ENCODE data around the gene KMT5C. TPM values are rescaled to one million over a fixed set of nuclear protein-coding genes. Genes with fewer than 3 reads are reported as not detected.
A peak's percentile ranks its signal among the peaks of the same experiment; 100 is the strongest.

KMT5C gene
- total and polyA plus RNA-seq, 2 experiments from 2014 or later: 14.2 to 34.3 TPM

GRCh38 chr19:55353803-55354697 is 14.4 kb downstream of the KMT5C start:
- H3K27me3 ChIP-seq (ENCODE audit: insufficient read depth): peaks cover 63% of the 10 kb centered on the region
- H3K4me3 ChIP-seq: peak overlapping the region; percentile 75
- Mint-ChIP-seq H3K36me3 (ENCODE audit: low read depth) (no peaks in the 10 kb centered on the region), H3K4me3 (peak overlapping the region; percentile 72), H3K27me3 (ENCODE audit: insufficient read depth, low read depth, poor library complexity) (peaks cover 67% of the 10 kb centered on the region), H3K4me1 (peaks cover 38% of the 10 kb centered on the region), H3K27ac (no peak overlapping the region), H3K9me3 (no peaks in the 10 kb centered on the region)
- H3K27ac ChIP-seq (ENCODE audit: low read depth): no peak overlapping the region
- no peaks in the 10 kb centered on the region for H4K20me1 ChIP-seq (replicated peaks; ENCODE audit: insufficient read depth)
- no peaks in the 10 kb centered on the region for H3K79me2 ChIP-seq (replicated peaks; ENCODE audit: insufficient read depth)
- peak overlapping the region; percentile 91 for H3K4me2 ChIP-seq
- no peaks in the 10 kb centered on the region for H3K36me3 ChIP-seq (ENCODE audit: insufficient read depth)
- H3K4me1 ChIP-seq (ENCODE audit: insufficient read depth): peaks cover 28% of the 10 kb centered on the region
- no peaks in the 10 kb centered on the region for H3K9me2 ChIP-seq (ENCODE audit: insufficient read depth)
- peaks cover 19% of the 10 kb centered on the region for H3F3A ChIP-seq (replicated peaks; ENCODE audit: low read depth)
- no peak for TF ChIP-seq EZH2phosphoT487 (IDR thresholded peaks at IDR 0.05; ENCODE audit: unreplicated experiment)
- TF ChIP-seq STAT1 (IDR thresholded peaks at IDR 0.05; ENCODE audit: unreplicated experiment): no peak
- TF ChIP-seq, protein P1, sequence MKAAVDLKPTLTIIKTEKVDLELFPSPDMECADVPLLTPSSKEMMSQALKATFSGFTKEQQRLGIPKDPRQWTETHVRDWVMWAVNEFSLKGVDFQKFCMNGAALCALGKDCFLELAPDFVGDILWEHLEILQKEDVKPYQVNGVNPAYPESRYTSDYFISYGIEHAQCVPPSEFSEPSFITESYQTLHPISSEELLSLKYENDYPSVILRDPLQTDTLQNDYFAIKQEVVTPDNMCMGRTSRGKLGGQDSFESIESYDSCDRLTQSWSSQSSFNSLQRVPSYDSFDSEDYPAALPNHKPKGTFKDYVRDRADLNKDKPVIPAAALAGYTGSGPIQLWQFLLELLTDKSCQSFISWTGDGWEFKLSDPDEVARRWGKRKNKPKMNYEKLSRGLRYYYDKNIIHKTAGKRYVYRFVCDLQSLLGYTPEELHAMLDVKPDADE (IDR thresholded peaks at IDR 0.05): no peak
- TF ChIP-seq EZH2 (IDR thresholded peaks at IDR 0.05; ENCODE audit: low read depth, unreplicated experiment): no peak
- TF ChIP-seq CREB1 (CRISPR knock-in tag; IDR thresholded peaks at IDR 0.05; ENCODE audit: low read depth): no peak
- peak; percentile 80 for ATAC-seq
- peak; percentile 89 for DNase-seq (ENCODE audit: low spot score)
- peak overlapping the region; percentile 90 for H2AFZ ChIP-seq

DNA sequence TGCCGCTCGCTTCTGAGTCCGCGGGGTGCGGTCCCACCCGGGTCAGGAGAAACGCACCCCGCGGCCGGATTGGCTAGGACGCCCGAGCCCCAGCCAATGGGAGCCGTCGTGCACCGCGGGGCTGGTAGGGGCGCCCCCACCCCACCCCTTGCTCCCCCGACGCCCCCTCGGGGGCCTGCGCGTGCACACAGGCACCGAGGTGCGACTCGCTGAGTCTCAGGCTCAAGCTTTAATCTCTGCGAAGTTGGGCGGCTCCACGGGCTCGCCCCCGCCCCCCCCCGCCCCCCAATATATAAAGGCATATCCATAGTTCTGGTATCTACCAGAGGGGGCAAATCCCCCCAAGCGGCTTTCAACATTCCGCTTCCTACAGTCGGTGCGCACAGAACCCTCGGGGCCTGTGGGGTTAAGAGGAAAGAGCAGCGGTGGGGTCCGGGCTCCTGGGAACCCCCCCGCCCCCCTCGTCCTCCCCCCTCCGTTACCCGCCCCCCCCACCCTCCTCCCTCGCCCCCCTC is 15.1 kb downstream of the KMT5C start, which contains the start of gene COX6B2:
COX6B2 (minus strand) TSS at position 22 of the 515 bp plus-strand sequence. CDS start 198 bp downstream, outside the sequence.
- Histone ChIP-seq H3K4me1 (ENCODE audit: insufficient read depth) (peaks cover 23% of the 10 kb centered on the region), H3K27me3 (ENCODE audit: insufficient read depth) (peaks cover 63% of the 10 kb centered on the region)
- no peak within 1 kb of the TSS for H3K27ac Mint-ChIP-seq

More for the DNA sequence above, 15.1 kb downstream of the KMT5C start, which contains the start of gene COX6B2:
- H3K4me3 Mint-ChIP-seq: peak within 1 kb of the TSS; percentile 72
- peaks cover 32% of the 10 kb centered on the region for H3K4me1 Mint-ChIP-seq
- no peaks in the 10 kb centered on the region for H4K20me1 ChIP-seq (replicated peaks; ENCODE audit: insufficient read depth)
- ATAC-seq (peak; percentile 33), DNase-seq (ENCODE audit: low spot score) (peak; percentile 63)
- H3K27ac ChIP-seq (ENCODE audit: low read depth): no peak within 1 kb of the TSS
- no peaks in the 10 kb centered on the region for H3K9me3 Mint-ChIP-seq
- peaks cover 67% of the 10 kb centered on the region for H3K27me3 Mint-ChIP-seq (ENCODE audit: insufficient read depth, low read depth, poor library complexity)
- TF ChIP-seq STAT1 (IDR thresholded peaks at IDR 0.05; ENCODE audit: unreplicated experiment) (no peak), JUNB (IDR thresholded peaks at IDR 0.05; ENCODE audit: unreplicated experiment) (no peak)
- peak within 1 kb of the TSS; percentile 91 for H3K4me2 ChIP-seq
- peak within 1 kb of the TSS; percentile 75 for H3K4me3 ChIP-seq
- no peaks in the 10 kb centered on the region for H3K79me2 ChIP-seq (replicated peaks; ENCODE audit: insufficient read depth)
- H3K36me3 Mint-ChIP-seq (ENCODE audit: low read depth): no peaks in the 10 kb centered on the region
- H3K36me3 ChIP-seq (ENCODE audit: insufficient read depth): no peaks in the 10 kb centered on the region
- no peaks in the 10 kb centered on the region for H3K9me2 ChIP-seq (ENCODE audit: insufficient read depth)
- H2AFZ ChIP-seq: peak within 1 kb of the TSS; percentile 90
- H3F3A ChIP-seq (replicated peaks; ENCODE audit: low read depth): peaks cover 13% of the 10 kb centered on the region

Measured in GM23338 (cell line).